A549 (cell line): ENCODE results near the gene FRY. TPM values are rescaled to one million over a fixed set of nuclear protein-coding genes. Genes with fewer than 3 reads are reported as not detected.

ENCODE experiments used
- ATAC-seq, 2 experiments: fragments of 200-7000 bp in 1 of 2; fragments of >200 bp in 1 of 2; cut with Nextera tagmentation in 1 of 2; cut with Tn5 transposase in 1 of 2; 3 replicates each; pipeline versions ENCODE4 v1.8.0 to v1.9.1; 2018 to 2020; ENCODE audit warnings: mild to moderate bottlenecking in 1 of 2, moderate library complexity in 1 of 2
- CTCF ChIA-PET: fragments of 300-600 bp; sonication (Branson Sonifier 250); formaldehyde crosslinking; extraction: SDS; loops from one replicate; lab custom pipeline; 2021; ENCODE audit warnings: antibody characterized with exemption, inconsistent platforms; lab: Yijun Ruan, JAX
- POLR2A ChIA-PET: fragments of 350-600 bp; formaldehyde crosslinking; extraction: SDS; loops from one replicate; lab custom pipeline; 2021; ENCODE audit warnings: antibody characterized with exemption, inconsistent platforms; lab: Yijun Ruan, JAX
- DNase-seq, 2 experiments: peaks; one replicate each; pipeline versions ENCODE4 v3.0.0 to v3.0.0-alpha.2; 2011 to 2016; ENCODE audit warnings: low read depth in 1 of 2, low spot score in 1 of 2
- FAIRE-seq: peaks from 2 replicates; lab custom pipeline; 2011; peaks lifted over from hg19 to GRCh38; lab: Jason Lieb, UNC
- H3K27ac ChIP-seq, 2 experiments: fragments of >200 bp; sonication (Bioruptor Twin); formaldehyde crosslinking; 3 replicates each; pipeline ENCODE4 v1.5.1; 2016 to 2017
- H3K4me1 ChIP-seq: fragments of >200 bp; sonication (Bioruptor Twin); formaldehyde crosslinking; 3 replicates; pipeline ENCODE4 v1.6.1; 2016
- H3K4me2 ChIP-seq: fragments of >200 bp; sonication (Bioruptor Twin); formaldehyde crosslinking; 3 replicates; pipeline ENCODE4 v1.6.1; 2016
- H3K4me3 ChIP-seq: fragments of >200 bp; sonication (Bioruptor Twin); formaldehyde crosslinking; 3 replicates; pipeline ENCODE4 v1.5.1; 2016
- H3K9me3 ChIP-seq: fragments of >200 bp; sonication (Bioruptor Twin); formaldehyde crosslinking; 3 replicates; pipeline ENCODE4 v1.6.1; 2016
- BHLHE40 ChIP-seq: IDR thresholded peaks from 2 replicates; pipeline ENCODE4 v1.6.1; 2012; ENCODE audit warnings: low read depth, low read length, inconsistent platforms
- CBX2 ChIP-seq: fragments of 200-600 bp; sonication (generic); IDR thresholded peaks from 2 replicates; pipeline ENCODE4 v1.6.1; 2016; ENCODE audit warnings: low read depth, mild to moderate bottlenecking, borderline replicate concordance
- CBX8 ChIP-seq: fragments of 200-600 bp; sonication (generic); IDR thresholded peaks from 2 replicates; pipeline ENCODE4 v1.6.1; 2016
- CEBPB ChIP-seq, 2 experiments: fragments of >200 bp in 1 of 2; sonication (Bioruptor Twin) in 1 of 2; formaldehyde crosslinking in 1 of 2; IDR thresholded peaks; 2 replicates each; pipeline ENCODE4 v1.6.1; 2012 to 2016
- CHD2 ChIP-seq: fragments of 150-350 bp; IDR thresholded peaks from 2 replicates; pipeline ENCODE4 v1.6.1; 2014; ENCODE audit warnings: low read length; ENCODE audit not compliant: partially characterized antibody
- CHD4 ChIP-seq: fragments of 200-600 bp; sonication (generic); IDR thresholded peaks from 2 replicates; pipeline ENCODE4 v1.6.1; 2016; ENCODE audit warnings: antibody characterized with exemption, mild to moderate bottlenecking, borderline replicate concordance
- E2F6 ChIP-seq: IDR thresholded peaks from 2 replicates; pipeline ENCODE4 v1.6.1; 2012; ENCODE audit warnings: low read depth, borderline replicate concordance
- FOXS1 ChIP-seq: fragments of 250-450 bp; sonication (Bioruptor Pico); IDR thresholded peaks from 2 replicates; pipeline ENCODE4 v1.5.0; 2020; ENCODE audit warnings: mild to moderate bottlenecking, moderate library complexity
- GATA3 ChIP-seq: IDR thresholded peaks from 2 replicates; pipeline ENCODE4 v1.6.1; 2012; ENCODE audit warnings: borderline replicate concordance
- HEYL ChIP-seq: fragments of 250-450 bp; sonication (Bioruptor Pico); IDR thresholded peaks from 2 replicates; pipeline ENCODE4 v1.8.0; 2021; ENCODE audit warnings: mild to moderate bottlenecking, moderate library complexity
- HOXA7 ChIP-seq: fragments of 250-450 bp; sonication (Bioruptor Pico); IDR thresholded peaks from 2 replicates; pipeline ENCODE4 v1.5.0; 2020; ENCODE audit warnings: mild to moderate bottlenecking, moderate library complexity
- HOXB13 ChIP-seq: fragments of 250-450 bp; sonication (Bioruptor Pico); IDR thresholded peaks from 2 replicates; pipeline ENCODE4 v1.5.0; 2020; ENCODE audit warnings: low read depth, mild to moderate bottlenecking, moderate library complexity
- NR3C1 ChIP-seq: fragments of >200 bp; sonication (Bioruptor Twin); formaldehyde crosslinking; IDR thresholded peaks from 3 replicates; pipeline ENCODE4 v1.6.1; 2017
- PHF8 ChIP-seq: fragments of 200-600 bp; sonication (generic); IDR thresholded peaks from 2 replicates; pipeline ENCODE4 v1.6.1; 2016; ENCODE audit warnings: low read depth, mild to moderate bottlenecking, antibody characterized with exemption, moderate library complexity, borderline replicate concordance
- RARB ChIP-seq: fragments of 250-450 bp; sonication (Bioruptor Pico); IDR thresholded peaks from 2 replicates; pipeline ENCODE4 v1.8.0; 2021; ENCODE audit warnings: mild to moderate bottlenecking, moderate library complexity
- RNF2 ChIP-seq: fragments of 200-600 bp; sonication (generic); IDR thresholded peaks from 2 replicates; pipeline ENCODE4 v1.6.1; 2016; ENCODE audit warnings: low read depth, mild to moderate bottlenecking, antibody characterized with exemption, moderate library complexity, borderline replicate concordance
- TFCP2L1 ChIP-seq: fragments of 250-450 bp; sonication (Bioruptor Pico); IDR thresholded peaks from 2 replicates; pipeline ENCODE4 v1.5.0; 2021; ENCODE audit warnings: mild to moderate bottlenecking
- ZC3H11A ChIP-seq: fragments of 450-650 bp; IDR thresholded peaks from 2 replicates; pipeline ENCODE4 v1.6.1; 2014; ENCODE audit warnings: antibody characterized with exemption, mild to moderate bottlenecking
- ZFP36 ChIP-seq: fragments of 450-650 bp; IDR thresholded peaks from 2 replicates; pipeline ENCODE4 v1.6.1; 2014; ENCODE audit warnings: borderline replicate concordance; ENCODE audit not compliant: partially characterized antibody
- WGBS: methylation state at CpG from one replicate; pipeline ENCODE4 v1.1.6; 2017; ENCODE audit errors: missing lambda C conversion rate; 5-methylcytosine and 5-hydroxymethylcytosine counted together
- polyA plus RNA-seq, 4 experiments: library from polyadenylated mRNA; depleted of rRNA in 3 of 4; stranded (reverse); fragments of >200 nt; fragmentation: RNase III in 1 of 4; extraction: RNeasy Plus Mini Kit Qiagen cat#74134 plus additional on column Dnase treatment in 1 of 4; gene quantifications; 2 replicates in 3 of 4; 3 replicates in 1 of 4; pipeline ENCODE4 v1.2.3, GENCODE V29; 2011 to 2017
- TF ChIP-seq, protein P1 (sequence below): fragments of 250-450 bp; sonication (Bioruptor Pico); IDR thresholded peaks from 2 replicates; pipeline ENCODE4 v1.5.0; 2021; ENCODE audit warnings: mild to moderate bottlenecking, moderate library complexity, borderline replicate concordance
- TF ChIP-seq, protein P2 (sequence below): fragments of 250-450 bp; sonication (Bioruptor Pico); IDR thresholded peaks from 2 replicates; pipeline ENCODE4 v1.5.0; 2020; ENCODE audit warnings: low read depth, mild to moderate bottlenecking, moderate library complexity

Gene FRY
- polyA plus RNA-seq, 2 of the 4 experiments (the other 2 are of a cell fraction) = 0.08 to 0.26 TPM

GRCh38 chr13:32115066-32115465, 83.5 kb downstream of the FRY start:
- Histone ChIP-seq H3K27ac (no peak overlapping the region), H3K4me1 (no peaks in the 10 kb centered on the region), H3K4me3 (no peak overlapping the region), H3K4me2 (no peak overlapping the region), H3K9me3 (no peaks in the 10 kb centered on the region)
- 44% methylated on average over 2 of the region's 2 CpGs for WGBS
- TF ChIP-seq CEBPB (IDR thresholded peaks at IDR 0.05) (no peak), CBX8 (no peak), RARB (CRISPR knock-in tag) (no peak), RNF2 (no peak), E2F6 (no peak), TFCP2L1 (CRISPR knock-in tag) (no peak)
- FAIRE-seq = no peak
- ChIA-PET POLR2A (no interaction called here), CTCF (no interaction called here)
- no peak for ATAC-seq
- DNase-seq = no peak

GRCh38 chr13:32116210-32116609, 84.6 kb downstream of the FRY start:
- Histone ChIP-seq H3K9me3 (no peaks in the 10 kb centered on the region), H3K4me2 (no peak overlapping the region), H3K4me3 (no peak overlapping the region), H3K27ac (no peak overlapping the region), H3K4me1 (no peaks in the 10 kb centered on the region)
- FAIRE-seq (no peak), DNase-seq (no peak), ATAC-seq (no peak)
- TF ChIP-seq CHD2 (no peak), HOXA7 (CRISPR knock-in tag) (no peak), FOXS1 (CRISPR knock-in tag) (no peak), GATA3 (no peak), CBX2 (no peak), E2F6 (no peak), RNF2 (no peak), HEYL (CRISPR knock-in tag) (no peak), CBX8 (no peak), PHF8 (no peak), CHD4 (no peak), ZC3H11A (no peak), NR3C1 (no peak), CEBPB (IDR thresholded peaks at IDR 0.05) (no peak), HOXB13 (CRISPR knock-in tag) (no peak), BHLHE40 (no peak)
- TF ChIP-seq, protein P1, sequence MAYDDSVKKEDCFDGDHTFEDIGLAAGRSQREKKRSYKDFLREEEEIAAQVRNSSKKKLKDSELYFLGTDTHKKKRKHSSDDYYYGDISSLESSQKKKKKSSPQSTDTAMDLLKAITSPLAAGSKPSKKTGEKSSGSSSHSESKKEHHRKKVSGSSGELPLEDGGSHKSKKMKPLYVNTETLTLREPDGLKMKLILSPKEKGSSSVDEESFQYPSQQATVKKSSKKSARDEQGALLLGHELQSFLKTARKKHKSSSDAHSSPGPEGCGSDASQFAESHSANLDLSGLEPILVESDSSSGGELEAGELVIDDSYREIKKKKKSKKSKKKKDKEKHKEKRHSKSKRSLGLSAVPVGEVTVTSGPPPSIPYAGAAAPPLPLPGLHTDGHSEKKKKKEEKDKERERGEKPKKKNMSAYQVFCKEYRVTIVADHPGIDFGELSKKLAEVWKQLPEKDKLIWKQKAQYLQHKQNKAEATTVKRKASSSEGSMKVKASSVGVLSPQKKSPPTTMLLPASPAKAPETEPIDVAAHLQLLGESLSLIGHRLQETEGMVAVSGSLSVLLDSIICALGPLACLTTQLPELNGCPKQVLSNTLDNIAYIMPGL = no peak
- TF ChIP-seq, protein P2, sequence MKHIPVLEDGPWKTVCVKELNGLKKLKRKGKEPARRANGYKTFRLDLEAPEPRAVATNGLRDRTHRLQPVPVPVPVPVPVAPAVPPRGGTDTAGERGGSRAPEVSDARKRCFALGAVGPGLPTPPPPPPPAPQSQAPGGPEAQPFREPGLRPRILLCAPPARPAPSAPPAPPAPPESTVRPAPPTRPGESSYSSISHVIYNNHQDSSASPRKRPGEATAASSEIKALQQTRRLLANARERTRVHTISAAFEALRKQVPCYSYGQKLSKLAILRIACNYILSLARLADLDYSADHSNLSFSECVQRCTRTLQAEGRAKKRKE (CRISPR knock-in tag) = no peak
- ChIA-PET CTCF (no interaction called here), POLR2A (no interaction called here)
- WGBS = 84% methylated on average over 5 of the region's 5 CpGs

DNA sequence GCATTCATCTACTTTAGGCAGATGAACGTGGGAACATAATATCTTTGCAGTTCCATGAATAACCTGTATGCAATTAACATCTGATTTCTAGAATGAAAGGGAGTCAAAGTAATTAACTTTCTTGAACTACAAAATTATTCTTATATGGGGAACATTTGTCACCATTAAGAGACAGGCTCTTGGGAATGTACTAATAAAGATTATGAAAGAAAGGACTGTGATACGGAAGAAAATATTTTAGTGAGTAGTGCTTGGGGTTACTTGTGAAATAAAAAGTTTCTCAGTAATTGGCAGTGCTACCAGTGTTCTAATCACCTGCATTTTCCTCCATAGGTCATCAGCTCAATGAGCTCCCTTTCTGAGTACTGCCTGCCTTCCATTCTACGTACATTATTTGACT, 85.4 kb downstream of the FRY start:
- no peaks in the 10 kb centered on the region for H3K9me3 ChIP-seq
- CTCF ChIA-PET = no interaction called here
- ATAC-seq (no peak), FAIRE-seq (no peak), DNase-seq (no peak)
- TF ChIP-seq ZFP36 (no peak), HEYL (CRISPR knock-in tag) (no peak), CEBPB (IDR thresholded peaks at IDR 0.05) (no peak), CHD4 (no peak)
- H3K4me1 ChIP-seq = no peaks in the 10 kb centered on the region
- POLR2A ChIA-PET = no interaction called here
- H3K4me2 ChIP-seq = no peak overlapping the region
- no peak overlapping the region for H3K27ac ChIP-seq
- H3K4me3 ChIP-seq = no peak overlapping the region
- 83% methylated on average over 3 of the region's 3 CpGs for whole genome bisulfite sequencing
